IMR-90 (cell line): ENCODE data around the gene CARM1. TPM values are rescaled to one million over a fixed set of nuclear protein-coding genes. Genes with fewer than 3 reads are reported as not detected.

ENCODE experiments used
- ATAC-seq: fragments of 200-7000 bp; cut with Tn5 transposase; 2 replicates; pipeline ENCODE4 v1.9.1; 2020; ENCODE audit warnings: low read depth, mild to moderate bottlenecking, moderate library complexity
- BruUV-seq: library from RNA; stranded (reverse); fragments of 400-500 nt; replicated peaks from 2 replicates; lab custom pipeline; 2021; lab: Mats Ljungman, UMichigan
- CTCF ChIA-PET: fragments of 300-600 bp; formaldehyde crosslinking; extraction: SDS; loops from one replicate; lab custom pipeline; 2021; ENCODE audit warnings: antibody characterized with exemption; lab: Yijun Ruan, JAX
- POLR2A ChIA-PET: fragments of 300-600 bp; sonication (Branson Sonifier 250); formaldehyde crosslinking; loops from one replicate; lab custom pipeline; 2022; ENCODE audit warnings: antibody characterized with exemption; ENCODE audit not compliant: unreplicated experiment; lab: Charles Lee
- DNase-seq: peaks from one replicate; pipeline ENCODE4 v3.0.0; 2013
- H2AFZ ChIP-seq: replicated peaks from 2 replicates; pipeline ENCODE3; 2013; ENCODE audit warnings: low read length, mild to moderate bottlenecking; ENCODE audit not compliant: poor library complexity
- H2AK5ac ChIP-seq: 2 replicates; pipeline ENCODE4 v1.6.1; 2013; ENCODE audit warnings: low read depth, low read length, inconsistent platforms
- H2AK9ac ChIP-seq: replicated peaks from 2 replicates; pipeline ENCODE3; 2013; ENCODE audit warnings: mild to moderate bottlenecking, low read depth, low read length, moderate library complexity; ENCODE audit not compliant: poor library complexity
- H2BK120ac ChIP-seq: 2 replicates; pipeline ENCODE4 v1.6.1; 2013; ENCODE audit warnings: low read depth, low read length, inconsistent platforms
- H2BK15ac ChIP-seq: 3 replicates; pipeline ENCODE4 v1.6.1; 2013; ENCODE audit warnings: low read depth, low read length, inconsistent platforms
- H2BK20ac ChIP-seq: 2 replicates; pipeline ENCODE4 v1.6.1; 2013; ENCODE audit warnings: low read depth, mild to moderate bottlenecking, inconsistent platforms, low read length, moderate library complexity
- H2BK5ac ChIP-seq: 2 replicates; pipeline ENCODE4 v1.6.1; 2013; ENCODE audit warnings: mild to moderate bottlenecking, low read depth, low read length, inconsistent platforms; ENCODE audit not compliant: poor library complexity, severe bottlenecking
- H3K14ac ChIP-seq: replicated peaks from 2 replicates; pipeline ENCODE4 v1.6.1; 2013; ENCODE audit warnings: low read depth, low read length, inconsistent platforms
- H3K18ac ChIP-seq: 2 replicates; pipeline ENCODE4 v1.6.1; 2013; ENCODE audit warnings: low read depth, low read length, control low read depth
- H3K23ac ChIP-seq: 2 replicates; pipeline ENCODE4 v1.6.1; 2013; ENCODE audit warnings: low read depth, low read length, inconsistent platforms
- H3K27ac ChIP-seq: 2 replicates; pipeline ENCODE4 v1.5.1; 2013; ENCODE audit warnings: mild to moderate bottlenecking, control low read depth, low read length; ENCODE audit not compliant: insufficient read depth
- H3K27me3 ChIP-seq: 2 replicates; pipeline ENCODE4 v1.6.1; 2013; ENCODE audit warnings: low read length; ENCODE audit not compliant: control insufficient read depth, insufficient read depth
- H3K36me3 ChIP-seq: 2 replicates; pipeline ENCODE4 v1.6.1; 2013; ENCODE audit warnings: low read length, mixed read lengths; ENCODE audit not compliant: control insufficient read depth, insufficient read depth
- H3K4ac ChIP-seq: 2 replicates; pipeline ENCODE4 v1.6.1; 2013; ENCODE audit warnings: low read depth, low read length, inconsistent platforms
- H3K4me1 ChIP-seq: 2 replicates; pipeline ENCODE4 v1.6.1; 2013; ENCODE audit warnings: low read length, mixed read lengths; ENCODE audit not compliant: control insufficient read depth, insufficient read depth
- H3K4me2 ChIP-seq: 2 replicates; pipeline ENCODE4 v1.6.1; 2013; ENCODE audit warnings: low read depth, mild to moderate bottlenecking, control low read depth, low read length, moderate library complexity
- H3K4me3 ChIP-seq: 2 replicates; pipeline ENCODE4 v1.5.1; 2013; ENCODE audit warnings: low read depth, mild to moderate bottlenecking, control low read depth, low read length, moderate library complexity; ENCODE audit not compliant: insufficient read depth
- H3K56ac ChIP-seq: 2 replicates; pipeline ENCODE4 v1.6.1; 2013; ENCODE audit warnings: low read length, inconsistent platforms; ENCODE audit not compliant: insufficient read depth; ENCODE audit errors: extremely low read depth
- H3K79me1 ChIP-seq, 2 experiments: 2 replicates each; pipeline ENCODE4 v1.6.1; 2013; ENCODE audit warnings: low read length in 2 of 2, inconsistent platforms in 1 of 2, low read depth in 1 of 2
- H3K9ac ChIP-seq: 2 replicates; pipeline ENCODE4 v1.6.1; 2013; ENCODE audit warnings: low read depth, low read length, control low read depth
- H3K9me1 ChIP-seq: 2 replicates; pipeline ENCODE4 v1.6.1; 2013; ENCODE audit warnings: low read length, inconsistent platforms; ENCODE audit not compliant: insufficient read depth
- H3K9me3 ChIP-seq: 2 replicates; pipeline ENCODE4 v1.6.1; 2013; ENCODE audit warnings: low read length; ENCODE audit not compliant: control insufficient read depth, insufficient read depth
- H4K20me1 ChIP-seq: 2 replicates; pipeline ENCODE4 v1.6.1; 2013; ENCODE audit warnings: low read length, inconsistent platforms; ENCODE audit not compliant: insufficient read depth
- H4K5ac ChIP-seq: 2 replicates; pipeline ENCODE4 v1.6.1; 2013; ENCODE audit warnings: mild to moderate bottlenecking, low read depth, low read length, control low read depth
- H4K8ac ChIP-seq, 2 experiments: 2 replicates each; pipeline ENCODE4 v1.6.1; 2013; ENCODE audit warnings: low read depth in 2 of 2, low read length in 2 of 2, control low read depth in 1 of 2, inconsistent platforms in 1 of 2
- H4K91ac ChIP-seq: 2 replicates; pipeline ENCODE4 v1.6.1; 2013; ENCODE audit warnings: low read depth, low read length, inconsistent platforms; ENCODE audit not compliant: insufficient read depth
- NFE2L2 ChIP-seq: fragments of 150-350 bp; IDR thresholded peaks from 2 replicates; pipeline ENCODE4 v1.6.1; 2016; ENCODE audit warnings: low read depth, mild to moderate bottlenecking, low read length
- WGBS, 2 experiments: methylation state at CpG; one replicate each; pipeline versions ENCODE4 v1.1.5 to v1.1.7; 2013; ENCODE audit warnings: missing lambda C conversion rate in 2 of 2; ENCODE audit not compliant: insufficient read length in 1 of 2; ENCODE audit errors: extremely low coverage in 2 of 2; 5-methylcytosine and 5-hydroxymethylcytosine counted together
- dilution Hi-C: fragments of 300-500 bp; cut with HindIII; formaldehyde crosslinking; loops from one replicate; pipeline ENCODE4 v1.14.3; 2018; ENCODE audit warnings: low sequenced_read_pairs; ENCODE audit not compliant: unreplicated experiment
- in situ Hi-C: fragments of 300-500 bp; cut with MboI; formaldehyde crosslinking; loops from 3 replicates; pipeline ENCODE4 v1.14.3; 2019; ENCODE audit warnings: low sequenced_read_pairs, inconsistent platforms, mixed read lengths
- intact Hi-C: fragments of 100-400 bp; cut with micrococcal nuclease; formaldehyde crosslinking; loops from 2 replicates; pipeline ENCODE4 v1.10.0; 2022
- polyA plus RNA-seq, 3 experiments: library from polyadenylated mRNA; depleted of rRNA; stranded (reverse); fragments of >200 nt; gene quantifications; 2 replicates each; pipeline ENCODE4 v1.2.3, GENCODE V29; 2012; ENCODE audit warnings: low replicate concordance in 1 of 3
- total RNA-seq: library from RNA; depleted of rRNA; stranded (reverse); fragments of >200 nt; gene quantifications from 2 replicates; pipeline ENCODE4 v1.2.3, GENCODE V29; 2012

Gene CARM1
- total and polyA plus RNA-seq, 2 of the 4 experiments (the other 2 are of a cell fraction): 20.3 to 67.1 TPM

DNA sequence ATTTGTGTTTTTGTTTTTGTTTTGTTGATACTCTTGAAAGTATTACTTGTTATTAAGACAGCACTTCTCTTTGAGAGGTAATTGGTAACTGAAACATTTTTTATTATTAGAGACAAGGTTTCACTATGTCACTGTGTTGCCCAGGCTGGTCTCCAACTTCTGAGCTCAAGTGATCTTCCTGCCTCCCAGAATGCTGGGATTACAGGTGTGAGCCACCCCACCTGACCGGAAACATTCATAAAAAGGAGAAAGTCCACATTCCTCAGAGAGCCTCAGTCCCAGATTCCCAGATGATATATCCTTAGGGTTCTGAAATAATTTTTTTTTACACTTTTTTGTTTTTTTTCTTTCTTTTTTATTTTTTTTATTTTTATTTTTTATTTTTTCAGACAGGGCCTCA lies 2.7 kb downstream of the CARM1 start:
- no peak overlapping the region for H3K4me2 ChIP-seq
- H2AK5ac ChIP-seq: 0 out of 2 replicates have a peak overlapping the region, but pooled peaks have one; percentile 43
- H2BK15ac ChIP-seq: no peak overlapping the region
- no peak overlapping the region for H2AK9ac ChIP-seq
- H2BK5ac ChIP-seq: no peak overlapping the region
- H3K4ac ChIP-seq: no peak overlapping the region
- in situ Hi-C loops: no loop called here
- H3K4me3 ChIP-seq: no peak overlapping the region
- BruUV-seq: no TSS peak
- dilution Hi-C loops: no loop called here
- no peaks in the 10 kb centered on the region for H3K27me3 ChIP-seq
- no peak overlapping the region for H4K91ac ChIP-seq
- CTCF ChIA-PET: interaction anchor here (0.5 to 0.6 kb wide), 2 partner anchors 58 to 251 kb away, joined by 3 to 7 read pairs; no protein-coding TSS in a partner anchor
- no peak overlapping the region for H3K18ac ChIP-seq
- peaks cover 18 to 66% of the 10 kb centered on the region in 2 experiments for H3K79me1 ChIP-seq
- peaks cover 17% of the 10 kb centered on the region for H3K9me1 ChIP-seq
- no peak overlapping the region for H3K14ac ChIP-seq
- H3K27ac ChIP-seq: no peak overlapping the region
- no peak overlapping the region for H4K8ac ChIP-seq
- no peak overlapping the region for H3K56ac ChIP-seq
- H3K23ac ChIP-seq: peak overlapping the region; percentile 56; the same call in 1 of the 2 replicates
- no peak overlapping the region for H2BK120ac ChIP-seq
- POLR2A ChIA-PET: no interaction called here
- WGBS, 2 experiments: no CpG with 5 or more reads among the region's 1 CpG
- H4K5ac ChIP-seq: no peak overlapping the region
- H3K4me1 ChIP-seq: peaks cover 6% of the 10 kb centered on the region
- no peaks in the 10 kb centered on the region for H3K36me3 ChIP-seq
- H3K9ac ChIP-seq: no peak overlapping the region
- H2AFZ ChIP-seq: no peak overlapping the region
- H2BK20ac ChIP-seq: no peak overlapping the region
- peaks cover 41% of the 10 kb centered on the region for H4K20me1 ChIP-seq
- DNase-seq (no peak), ATAC-seq (no peak)
- no peak for TF ChIP-seq NFE2L2
- no peaks in the 10 kb centered on the region for H3K9me3 ChIP-seq
- intact Hi-C loops: loop anchor here (5.0 kb wide), 1 partner anchor 53 kb away; the partner anchor contains the start of genes TIMM29 and YIPF2
